H1 (cell line): ENCODE results near the gene LYPD6. TPM values are rescaled to one million over a fixed set of nuclear protein-coding genes. Genes with fewer than 3 reads are reported as not detected.

Experiments used
- CTCF ChIA-PET: fragments of 300-600 bp; sonication (Branson Sonifier 250); formaldehyde crosslinking; loops from one replicate; lab custom pipeline; 2021; ENCODE audit not compliant: partially characterized antibody; lab: Charles Lee
- POLR2A ChIA-PET: fragments of 300-600 bp; sonication (Branson Sonifier 250); formaldehyde crosslinking; loops from one replicate; lab custom pipeline; 2021; ENCODE audit warnings: inconsistent platforms; ENCODE audit not compliant: partially characterized antibody; lab: Charles Lee
- DNase-seq, 2 experiments: peaks; one replicate each; pipeline versions ENCODE4 v3.0.0 to v3.0.0-alpha.2; 2010 to 2022; ENCODE audit warnings: low spot score in 2 of 2, low read depth in 1 of 2, mixed read lengths in 1 of 2
- FAIRE-seq: peaks from 2 replicates; lab custom pipeline; 2011; peaks lifted over from hg19 to GRCh38; lab: Jason Lieb, UNC
- H2AFZ ChIP-seq: 2 replicates; pipeline ENCODE4 v1.8.1; 2012; ENCODE audit warnings: low read length, inconsistent platforms
- H2AK5ac ChIP-seq: 2 replicates; pipeline ENCODE4 v1.6.1; 2013; ENCODE audit warnings: low read depth, low read length
- H2BK120ac ChIP-seq: replicated peaks from 2 replicates; pipeline ENCODE3; 2013; ENCODE audit warnings: low read depth, low read length, inconsistent platforms
- H2BK12ac ChIP-seq: 2 replicates; pipeline ENCODE4 v1.6.1; 2013; ENCODE audit warnings: low read depth, low read length
- H2BK15ac ChIP-seq: 2 replicates; pipeline ENCODE4 v1.6.1; 2013; ENCODE audit warnings: low read length
- H2BK20ac ChIP-seq: 2 replicates; pipeline ENCODE4 v1.6.1; 2013; ENCODE audit warnings: low read length
- H2BK5ac ChIP-seq: 2 replicates; pipeline ENCODE4 v1.6.1; 2013; ENCODE audit warnings: low read depth, low read length
- H3K14ac ChIP-seq: 2 replicates; pipeline ENCODE4 v1.6.1; 2013; ENCODE audit warnings: inconsistent platforms; ENCODE audit not compliant: insufficient read length
- H3K18ac ChIP-seq: 2 replicates; pipeline ENCODE4 v1.6.1; 2013; ENCODE audit warnings: low read length; ENCODE audit errors: extremely low read depth
- H3K23ac ChIP-seq: 2 replicates; pipeline ENCODE4 v1.6.1; 2013; ENCODE audit warnings: inconsistent platforms; ENCODE audit not compliant: insufficient read length
- H3K23me2 ChIP-seq: 2 replicates; pipeline ENCODE4 v1.6.1; 2013; ENCODE audit warnings: low read depth, low read length
- H3K27ac ChIP-seq: 2 replicates; pipeline ENCODE4 v1.6.1; 2011; ENCODE audit warnings: low read depth, low read length, inconsistent platforms
- H3K27me3 ChIP-seq, 4 experiments: replicated peaks in 1 of 4; 1 replicate in 1 of 4; 2 replicates in 3 of 4; pipeline versions ENCODE4 v1.6.1 to v1.8.1; 2011 to 2013; ENCODE audit warnings: low read length in 3 of 4, mild to moderate bottlenecking in 3 of 4, inconsistent platforms in 2 of 4, mixed read lengths in 2 of 4, moderate library complexity in 1 of 4; ENCODE audit not compliant: control insufficient read depth in 3 of 4, insufficient read depth in 3 of 4; ENCODE audit errors: extremely low read depth in 1 of 4
- H3K36me3 ChIP-seq, 4 experiments: 2 replicates each; pipeline versions ENCODE4 v1.6.1 to v1.8.1; 2011 to 2013; ENCODE audit warnings: mild to moderate bottlenecking in 4 of 4, low read length in 3 of 4, moderate library complexity in 2 of 4, control low read depth in 1 of 4, inconsistent platforms in 1 of 4; ENCODE audit not compliant: insufficient read depth in 4 of 4, control insufficient read depth in 2 of 4
- H3K4ac ChIP-seq: replicated peaks from 2 replicates; pipeline ENCODE3; 2013; ENCODE audit warnings: low read length, low read depth, mixed read lengths, inconsistent platforms; ENCODE audit not compliant: insufficient read length
- H3K4me1 ChIP-seq, 4 experiments: replicated peaks in 1 of 4; 1 replicate in 1 of 4; 2 replicates in 3 of 4; pipeline versions ENCODE4 v1.6.1 to v1.8.1; 2011 to 2013; ENCODE audit warnings: low read length in 3 of 4, inconsistent platforms in 2 of 4, mixed read lengths in 1 of 4; ENCODE audit not compliant: insufficient read depth in 4 of 4, control insufficient read depth in 3 of 4
- H3K4me2 ChIP-seq, 2 experiments: 2 replicates each; pipeline versions ENCODE4 v1.6.1 to v1.8.1; 2011 to 2013; ENCODE audit warnings: low read depth in 2 of 2, low read length in 2 of 2, control low read depth in 1 of 2, inconsistent platforms in 1 of 2, mild to moderate bottlenecking in 1 of 2; ENCODE audit not compliant: insufficient read depth in 1 of 2
- H3K4me3 ChIP-seq, 4 experiments: fragments of 200-600, 300-600 bp in 1 of 4; sonication (generic), shearing (Covaris generic), sonication (Bioruptor Twin) in 1 of 4; 2 replicates each; pipeline versions ENCODE4 v1.5.1 to v1.8.1; 2011 to 2016; ENCODE audit warnings: low read length in 4 of 4, low read depth in 3 of 4, control low read depth in 2 of 4, inconsistent platforms in 2 of 4, mild to moderate bottlenecking in 2 of 4, mixed read lengths in 1 of 4, moderate library complexity in 1 of 4; ENCODE audit not compliant: insufficient read depth in 2 of 4; ENCODE audit errors: extremely low read depth in 1 of 4
- H3K56ac ChIP-seq: replicated peaks from 2 replicates; pipeline ENCODE3; 2013; ENCODE audit warnings: low read depth, mild to moderate bottlenecking, mixed read lengths, low read length, inconsistent platforms; ENCODE audit not compliant: insufficient read length
- H3K79me1 ChIP-seq: 2 replicates; pipeline ENCODE4 v1.6.1; 2013; ENCODE audit warnings: low read depth, low read length, control low read depth
- H3K79me2 ChIP-seq, 2 experiments: 2 replicates each; pipeline versions ENCODE4 v1.6.1 to v1.8.1; 2012 to 2013; ENCODE audit warnings: low read length in 2 of 2, mild to moderate bottlenecking in 2 of 2, inconsistent platforms in 1 of 2; ENCODE audit not compliant: insufficient read depth in 2 of 2, control insufficient read depth in 1 of 2
- H3K9ac ChIP-seq, 4 experiments: replicated peaks in 1 of 4; 1 replicate in 1 of 4; 2 replicates in 3 of 4; pipeline versions ENCODE4 v1.6.1 to v1.8.1; 2011 to 2013; ENCODE audit warnings: low read depth in 3 of 4, low read length in 3 of 4, control low read depth in 2 of 4, mild to moderate bottlenecking in 2 of 4, moderate library complexity in 2 of 4, inconsistent platforms in 1 of 4; ENCODE audit errors: extremely low read depth in 1 of 4
- H3K9me3 ChIP-seq, 2 experiments: 2 replicates each; pipeline versions ENCODE4 v1.6.1 to v1.8.1; 2012 to 2013; ENCODE audit warnings: mild to moderate bottlenecking in 2 of 2, moderate library complexity in 2 of 2, control low read depth in 1 of 2, inconsistent platforms in 1 of 2, low read depth in 1 of 2, low read length in 1 of 2, mixed read lengths in 1 of 2; ENCODE audit not compliant: insufficient read depth in 2 of 2
- H4K20me1 ChIP-seq, 2 experiments: replicated peaks in 1 of 2; 2 replicates each; pipeline versions ENCODE3 to v1.8.1; 2011 to 2013; ENCODE audit warnings: inconsistent platforms in 2 of 2, low read length in 2 of 2, mild to moderate bottlenecking in 1 of 2; ENCODE audit not compliant: insufficient read depth in 2 of 2, control insufficient read depth in 1 of 2
- H4K5ac ChIP-seq: 2 replicates; pipeline ENCODE4 v1.6.1; 2013; ENCODE audit warnings: low read length, low read depth, mixed read lengths, inconsistent platforms; ENCODE audit not compliant: insufficient read length
- H4K8ac ChIP-seq: 2 replicates; pipeline ENCODE4 v1.8.0; 2013; ENCODE audit warnings: mild to moderate bottlenecking, moderate library complexity, low read length, inconsistent platforms; ENCODE audit not compliant: insufficient read depth; ENCODE audit errors: extremely low read depth
- H4K91ac ChIP-seq: replicated peaks from 2 replicates; pipeline ENCODE3; 2013; ENCODE audit warnings: low read length, mixed read lengths, inconsistent platforms; ENCODE audit not compliant: insufficient read length
- SAP30 ChIP-seq: fragments of 300-600 bp; sonication (generic); IDR thresholded peaks from 2 replicates; pipeline ENCODE4 v1.7.1; 2012; ENCODE audit warnings: low read length, moderate library complexity, mild to moderate bottlenecking, inconsistent platforms; ENCODE audit not compliant: insufficient read depth, insufficient replicate concordance
- WGBS, 2 experiments: shearing (Covaris generic) in 1 of 2; methylation state at CpG; one replicate each; pipeline versions ENCODE4 v1.1.6 to v1.1.7; 2013 to 2015; ENCODE audit warnings: low lambda C conversion rate in 2 of 2, mixed read lengths in 2 of 2, inconsistent platforms in 1 of 2, low coverage in 1 of 2, missing lambda C conversion rate in 1 of 2; ENCODE audit not compliant: insufficient replicate concordance in 2 of 2, insufficient coverage in 1 of 2, insufficient read length in 1 of 2; ENCODE audit errors: extremely low coverage in 1 of 2, missing lambda C conversion rate in 1 of 2; 5-methylcytosine and 5-hydroxymethylcytosine counted together
- polyA plus RNA-seq, 7 experiments: library from polyadenylated mRNA; depleted of rRNA in 3 of 7; stranded (reverse) in 5 of 7; unstranded in 2 of 7; fragments of >200 nt in 5 of 7; fragments of 200-250 nt in 2 of 7; gene quantifications; 1 replicate in 5 of 7; 2 replicates in 1 of 7; 4 replicates in 1 of 7; pipeline versions ENCODE4 v1.2.1 to v1.2.3, GENCODE V29; 2011 to 2013; ENCODE audit warnings: missing spikeins in 2 of 7, mixed read lengths in 2 of 7
- total RNA-seq: library from RNA; stranded (reverse); fragmentation: NEBNext Ultra II Directional; extraction: Animal tissue kit (Norgen Biotek cat#: 25700); gene quantifications from 2 replicates; pipeline ENCODE4 v1.2.1, GENCODE V29; 2021

LYPD6 gene
- total and polyA plus RNA-seq, 2 of the 8 experiments (the other 6 are each of a cell fraction or from before 2014, with no cell fraction given): 5.6 to 8.9 TPM

GRCh38 chr2:149420053-149420963, 89.9 kb downstream of the LYPD6 start:
- Histone ChIP-seq H2BK15ac (no peak overlapping the region), H4K91ac (no peak overlapping the region), H3K23me2 (no peaks in the 10 kb centered on the region), H3K4ac (no peak overlapping the region), H3K9ac (no peak overlapping the region), H2BK120ac (no peak overlapping the region), H3K56ac (no peak overlapping the region), H3K27ac (no peak overlapping the region), H3K9me3 (no peaks in the 10 kb centered on the region), H2AK5ac (no peak overlapping the region), H3K79me2 (no peaks in the 10 kb centered on the region), H3K36me3 (no peaks in the 10 kb centered on the region), H3K14ac (no peak overlapping the region), H3K23ac (no peak overlapping the region), H2BK5ac (no peak overlapping the region), H4K8ac (no peak overlapping the region), H3K79me1 (no peaks in the 10 kb centered on the region), H3K4me2 (no peak overlapping the region), H3K27me3 (no peaks in the 10 kb centered on the region), H4K5ac (no peak overlapping the region), H2BK20ac (no peak overlapping the region), H3K4me1 (peaks cover 0 to 12% (median 4%) of the 10 kb centered on the region in 4 experiments; a peak in 5 of 7 replicates), H3K18ac (no peak overlapping the region; the same call in 1 of the 2 replicates), H4K20me1 (no peaks in the 10 kb centered on the region), H2BK12ac (no peak overlapping the region), H3K4me3 (no peak overlapping the region), H2AFZ (no peak overlapping the region)
- DNase-seq (no peak), FAIRE-seq (no peak)
- 83% methylated on average over 13 of the region's 13 CpGs; no CpG with 5 or more reads in 1 of the 2 experiments for WGBS, 2 experiments
- POLR2A ChIA-PET: no interaction called here
- no peak for TF ChIP-seq SAP30
- CTCF ChIA-PET: interaction anchor here (0.5 to 1.0 kb wide), 2 partner anchors 141 to 220 kb away, joined by 3 to 5 read pairs; no protein-coding TSS in a partner anchor
